Left lung (tissue), 10 donors: Measurements from ENCODE around the gene ZFP64. TPM values are rescaled to one million over a fixed set of nuclear protein-coding genes. Genes with fewer than 3 reads are reported as not detected.
"Not testable (repeated sequence)": the region's sequence is repeated elsewhere in the genome, so short reads cannot be mapped to it uniquely, and the experiment has no call there.

Source experiments
- ATAC-seq: fragments of 200-7000 bp; cut with Tn5 transposase; one replicate; pipeline ENCODE4 v1.9.1; 2020; ENCODE audit warnings: moderate library complexity
- DNase-seq, 4 donors: peaks; one replicate each; pipeline ENCODE4 v3.0.0-alpha.2; 2013 to 2020
- H3K27ac ChIP-seq, 2 donors: fragments of 200-600 bp; sonication (generic) in 1 of 2; one replicate each; pipeline versions ENCODE4 v1.5.0 to v1.8.0; 2020 to 2021
- H3K27me3 ChIP-seq, 2 donors: fragments of 200-600 bp; sonication (generic) in 1 of 2; one replicate each; pipeline versions ENCODE4 v1.5.0 to v1.8.0; 2020 to 2021
- H3K36me3 ChIP-seq, 2 donors: fragments of 200-600 bp; sonication (generic) in 1 of 2; one replicate each; pipeline versions ENCODE4 v1.5.0 to v1.8.0; 2020 to 2021
- H3K4me1 ChIP-seq, 2 donors: fragments of 200-600 bp; one replicate each; pipeline ENCODE4 v1.8.0; 2021
- H3K4me3 ChIP-seq, 2 donors: fragments of 200-600 bp; sonication (generic) in 1 of 2; one replicate each; pipeline versions ENCODE4 v1.5.0 to v1.8.0; 2020 to 2021; ENCODE audit warnings: mild to moderate bottlenecking in 1 of 2
- H3K9me3 ChIP-seq, 2 donors: fragments of 200-600 bp; sonication (generic) in 1 of 2; one replicate each; pipeline versions ENCODE4 v1.5.0 to v1.8.0; 2020 to 2021
- intact Hi-C, 2 donors: fragments of 100-400 bp; cut with DNase I; formaldehyde crosslinking; loops; one replicate each; pipeline versions ENCODE4 v1.11.2 to v1.14.2; 2022
- polyA plus RNA-seq, 6 donors: library from polyadenylated mRNA; unstranded; fragments of 120-200 nt; gene quantifications; one replicate each; pipeline ENCODE4 v1.2.1, GENCODE V29; 2013; ENCODE audit not compliant: insufficient read length in 6 of 6
- total RNA-seq, 2 donors: library from RNA; stranded (reverse); fragmentation: NEBNext Ultra II Directional; extraction: Animal tissue kit (Norgen Biotek cat#: 25700); gene quantifications; one replicate each; pipeline ENCODE4 v1.2.1, GENCODE V29; 2021
- TF ChIP-seq, protein P1 (sequence below), 2 donors: fragments of 200-600 bp; sonication (generic) in 1 of 2; IDR thresholded peaks; one replicate each; pipeline versions ENCODE4 v1.5.0 to v1.8.0; 2021; ENCODE audit warnings: antibody characterized with exemption in 2 of 2
- donor health status: DM: no; HTN: yes; CAD: no.
- donor health status: DM: no; HTN: no; CAD: no.

The ZFP64 gene
- total and polyA plus RNA-seq, 8 donors = 10.8 to 22.1 (median 18.7) TPM

DNA sequence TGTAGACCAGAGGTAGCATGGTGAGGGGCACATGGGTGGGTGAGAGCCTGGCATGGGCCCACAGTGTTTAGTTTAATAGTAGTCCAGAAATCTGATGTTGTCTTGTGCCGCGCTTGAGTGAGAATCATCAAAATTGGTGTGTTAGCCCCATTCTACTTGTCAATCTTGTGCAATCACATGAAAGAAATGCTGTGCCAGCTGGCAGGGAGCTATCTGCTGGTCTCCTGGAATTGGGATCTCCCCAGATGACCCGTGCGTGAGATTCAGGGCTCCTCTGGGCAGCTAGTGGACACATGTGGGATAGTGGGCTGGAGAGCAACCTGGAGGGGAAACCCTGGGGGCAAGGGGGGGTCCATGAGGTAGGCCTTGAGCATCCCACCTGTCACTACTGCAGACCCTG, 43.5 kb upstream of the ZFP64 start:
- no peak for DNase-seq
- intact Hi-C loops = no loop called here
- TF ChIP-seq, protein P1, sequence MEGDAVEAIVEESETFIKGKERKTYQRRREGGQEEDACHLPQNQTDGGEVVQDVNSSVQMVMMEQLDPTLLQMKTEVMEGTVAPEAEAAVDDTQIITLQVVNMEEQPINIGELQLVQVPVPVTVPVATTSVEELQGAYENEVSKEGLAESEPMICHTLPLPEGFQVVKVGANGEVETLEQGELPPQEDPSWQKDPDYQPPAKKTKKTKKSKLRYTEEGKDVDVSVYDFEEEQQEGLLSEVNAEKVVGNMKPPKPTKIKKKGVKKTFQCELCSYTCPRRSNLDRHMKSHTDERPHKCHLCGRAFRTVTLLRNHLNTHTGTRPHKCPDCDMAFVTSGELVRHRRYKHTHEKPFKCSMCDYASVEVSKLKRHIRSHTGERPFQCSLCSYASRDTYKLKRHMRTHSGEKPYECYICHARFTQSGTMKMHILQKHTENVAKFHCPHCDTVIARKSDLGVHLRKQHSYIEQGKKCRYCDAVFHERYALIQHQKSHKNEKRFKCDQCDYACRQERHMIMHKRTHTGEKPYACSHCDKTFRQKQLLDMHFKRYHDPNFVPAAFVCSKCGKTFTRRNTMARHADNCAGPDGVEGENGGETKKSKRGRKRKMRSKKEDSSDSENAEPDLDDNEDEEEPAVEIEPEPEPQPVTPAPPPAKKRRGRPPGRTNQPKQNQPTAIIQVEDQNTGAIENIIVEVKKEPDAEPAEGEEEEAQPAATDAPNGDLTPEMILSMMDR (IDR thresholded peaks at IDR 0.05) = no peak
- no peak for ATAC-seq
- H3K27me3 ChIP-seq = no peaks in the 10 kb centered on the region
- no peaks in the 10 kb centered on the region for H3K36me3 ChIP-seq
- no peak overlapping the region for H3K27ac ChIP-seq
- H3K9me3 ChIP-seq = no peaks in the 10 kb centered on the region
- H3K4me1 ChIP-seq = no peaks in the 10 kb centered on the region
- no peak overlapping the region for H3K4me3 ChIP-seq

GRCh38 chr20:52234302-52235045, 42.9 kb upstream of the ZFP64 start:
- ATAC-seq (no peak), DNase-seq (no peak)
- H3K36me3 ChIP-seq = no peaks in the 10 kb centered on the region
- intact Hi-C loops = no loop called here
- TF ChIP-seq, protein P1 (IDR thresholded peaks at IDR 0.05) = no peak
- H3K9me3 ChIP-seq = no peaks in the 10 kb centered on the region
- no peak overlapping the region for H3K4me3 ChIP-seq
- H3K4me1 ChIP-seq = no peaks in the 10 kb centered on the region
- H3K27ac ChIP-seq = no peak overlapping the region
- H3K27me3 ChIP-seq = no peaks in the 10 kb centered on the region

- H3K9me3 ChIP-seq = no peaks in the 10 kb centered on the region
- no peaks in the 10 kb centered on the region for H3K36me3 ChIP-seq
- H3K4me1 ChIP-seq = no peaks in the 10 kb centered on the region
- H3K4me3 ChIP-seq = no peak overlapping the region
- TF ChIP-seq, protein P1 (IDR thresholded peaks at IDR 0.05) = no peak
- DNase-seq (no peak), ATAC-seq (no peak)
- intact Hi-C loops = no loop called here
- peaks cover 0 to 11% of the 10 kb centered on the region in 2 donors for H3K27me3 ChIP-seq
- no peak overlapping the region for H3K27ac ChIP-seq
Measured at GRCh38 chr20:52231230-52231746, 39.7 kb upstream of the ZFP64 start.

DNA sequence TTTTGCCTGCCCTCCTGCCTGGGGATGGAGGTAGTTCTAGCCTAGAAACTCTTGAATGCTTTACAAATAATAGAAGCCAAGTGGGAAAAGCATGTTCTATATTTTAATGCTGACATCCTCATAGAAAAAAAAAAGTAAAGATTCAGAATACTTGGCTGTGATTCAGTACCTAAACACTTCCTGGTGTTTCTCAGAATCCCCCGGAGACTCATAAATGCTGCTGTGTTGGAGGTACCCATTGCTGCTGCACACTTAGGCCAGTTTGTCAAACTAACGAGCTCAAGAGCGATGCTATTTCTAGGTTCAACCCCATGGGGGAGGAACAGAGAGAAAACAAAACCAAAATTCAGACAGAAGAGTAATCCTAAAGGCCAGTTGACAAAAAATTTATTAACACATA, 38.8 kb upstream of the ZFP64 start:
- Histone ChIP-seq H3K9me3 (no peaks in the 10 kb centered on the region), H3K36me3 (no peaks in the 10 kb centered on the region), H3K27ac (no peak overlapping the region), H3K27me3 (peaks cover 0 to 13% of the 10 kb centered on the region in 2 donors), H3K4me1 (no peaks in the 10 kb centered on the region), H3K4me3 (no peak overlapping the region)
- DNase-seq (no peak), ATAC-seq (no peak)
- TF ChIP-seq, protein P1 (IDR thresholded peaks at IDR 0.05) = no peak
- intact Hi-C loops = no loop called here

GRCh38 chr20:52229346-52229745, 37.8 kb upstream of the ZFP64 start:
- DNase-seq, H3K4me1 ChIP-seq, H3K27ac ChIP-seq, ATAC-seq, H3K36me3 ChIP-seq, H3K9me3 ChIP-seq, H3K4me3 ChIP-seq, intact Hi-C loops: not testable (repeated sequence)
- H3K27me3 ChIP-seq = peaks cover 0 to 13% of the 10 kb centered on the region in 2 donors
